ENCODE data around the gene BOD1L1. TPM values are rescaled to one million over a fixed set of nuclear protein-coding genes. Genes with fewer than 3 reads are reported as not detected.

BOD1L1 gene
- total and polyA plus RNA-seq, 2 experiments from 2014 or later = 18.2 to 43.2 TPM

DNA sequence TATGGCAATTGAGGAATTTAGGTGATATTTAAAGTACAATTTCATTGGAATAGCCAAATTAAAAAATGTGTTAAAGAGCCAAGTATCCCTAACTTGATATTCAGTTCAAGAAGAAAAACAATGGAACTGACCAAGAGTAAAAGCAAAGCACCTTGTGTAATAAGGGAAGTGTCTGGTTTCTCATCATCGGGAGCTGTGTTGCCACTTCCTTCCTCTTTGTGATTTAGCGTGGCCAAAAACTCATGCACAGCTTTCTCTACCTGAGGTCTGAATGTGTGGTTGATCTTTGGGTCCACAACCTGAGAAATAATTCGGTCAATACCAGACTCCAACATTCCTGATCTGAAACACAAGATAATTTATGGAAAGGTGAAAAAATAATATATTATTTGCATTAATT, 12.4 kb downstream of the BOD1L1 start:
- no peak for DNase-seq (ENCODE audit: low spot score)
- Histone ChIP-seq H4K20me1 (replicated peaks; ENCODE audit: insufficient read depth) (peaks cover 23% of the 10 kb centered on the region), H3K27me3 (ENCODE audit: insufficient read depth) (no peaks in the 10 kb centered on the region), H3K9me2 (ENCODE audit: insufficient read depth) (no peaks in the 10 kb centered on the region), H2AFZ (no peak overlapping the region), H3K79me2 (replicated peaks; ENCODE audit: insufficient read depth) (peaks cover 2% of the 10 kb centered on the region; the same call in 1 of the 2 replicates), H3K4me2 (no peak overlapping the region), H3K27ac (ENCODE audit: low read depth) (no peak overlapping the region), H3K4me1 (ENCODE audit: insufficient read depth) (no peaks in the 10 kb centered on the region), H3K4me3 (no peak overlapping the region), H3K36me3 (ENCODE audit: insufficient read depth) (peaks cover 31% of the 10 kb centered on the region), H3F3A (replicated peaks; ENCODE audit: low read depth) (no peaks in the 10 kb centered on the region)
- Mint-ChIP-seq H3K4me1 (no peaks in the 10 kb centered on the region), H3K4me3 (no peak overlapping the region), H3K27ac (no peak overlapping the region), H3K27me3 (ENCODE audit: insufficient read depth, low read depth, poor library complexity) (no peaks in the 10 kb centered on the region), H3K9me3 (no peaks in the 10 kb centered on the region), H3K36me3 (ENCODE audit: low read depth) (peaks cover 36% of the 10 kb centered on the region)
- TF ChIP-seq, protein P1, sequence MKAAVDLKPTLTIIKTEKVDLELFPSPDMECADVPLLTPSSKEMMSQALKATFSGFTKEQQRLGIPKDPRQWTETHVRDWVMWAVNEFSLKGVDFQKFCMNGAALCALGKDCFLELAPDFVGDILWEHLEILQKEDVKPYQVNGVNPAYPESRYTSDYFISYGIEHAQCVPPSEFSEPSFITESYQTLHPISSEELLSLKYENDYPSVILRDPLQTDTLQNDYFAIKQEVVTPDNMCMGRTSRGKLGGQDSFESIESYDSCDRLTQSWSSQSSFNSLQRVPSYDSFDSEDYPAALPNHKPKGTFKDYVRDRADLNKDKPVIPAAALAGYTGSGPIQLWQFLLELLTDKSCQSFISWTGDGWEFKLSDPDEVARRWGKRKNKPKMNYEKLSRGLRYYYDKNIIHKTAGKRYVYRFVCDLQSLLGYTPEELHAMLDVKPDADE (IDR thresholded peaks at IDR 0.05) = no peak
- no peak for TF ChIP-seq JUNB (IDR thresholded peaks at IDR 0.05; ENCODE audit: unreplicated experiment)
- no peak for TF ChIP-seq NANOG (IDR thresholded peaks at IDR 0.05; ENCODE audit: borderline replicate concordance)
- TF ChIP-seq, protein P2, sequence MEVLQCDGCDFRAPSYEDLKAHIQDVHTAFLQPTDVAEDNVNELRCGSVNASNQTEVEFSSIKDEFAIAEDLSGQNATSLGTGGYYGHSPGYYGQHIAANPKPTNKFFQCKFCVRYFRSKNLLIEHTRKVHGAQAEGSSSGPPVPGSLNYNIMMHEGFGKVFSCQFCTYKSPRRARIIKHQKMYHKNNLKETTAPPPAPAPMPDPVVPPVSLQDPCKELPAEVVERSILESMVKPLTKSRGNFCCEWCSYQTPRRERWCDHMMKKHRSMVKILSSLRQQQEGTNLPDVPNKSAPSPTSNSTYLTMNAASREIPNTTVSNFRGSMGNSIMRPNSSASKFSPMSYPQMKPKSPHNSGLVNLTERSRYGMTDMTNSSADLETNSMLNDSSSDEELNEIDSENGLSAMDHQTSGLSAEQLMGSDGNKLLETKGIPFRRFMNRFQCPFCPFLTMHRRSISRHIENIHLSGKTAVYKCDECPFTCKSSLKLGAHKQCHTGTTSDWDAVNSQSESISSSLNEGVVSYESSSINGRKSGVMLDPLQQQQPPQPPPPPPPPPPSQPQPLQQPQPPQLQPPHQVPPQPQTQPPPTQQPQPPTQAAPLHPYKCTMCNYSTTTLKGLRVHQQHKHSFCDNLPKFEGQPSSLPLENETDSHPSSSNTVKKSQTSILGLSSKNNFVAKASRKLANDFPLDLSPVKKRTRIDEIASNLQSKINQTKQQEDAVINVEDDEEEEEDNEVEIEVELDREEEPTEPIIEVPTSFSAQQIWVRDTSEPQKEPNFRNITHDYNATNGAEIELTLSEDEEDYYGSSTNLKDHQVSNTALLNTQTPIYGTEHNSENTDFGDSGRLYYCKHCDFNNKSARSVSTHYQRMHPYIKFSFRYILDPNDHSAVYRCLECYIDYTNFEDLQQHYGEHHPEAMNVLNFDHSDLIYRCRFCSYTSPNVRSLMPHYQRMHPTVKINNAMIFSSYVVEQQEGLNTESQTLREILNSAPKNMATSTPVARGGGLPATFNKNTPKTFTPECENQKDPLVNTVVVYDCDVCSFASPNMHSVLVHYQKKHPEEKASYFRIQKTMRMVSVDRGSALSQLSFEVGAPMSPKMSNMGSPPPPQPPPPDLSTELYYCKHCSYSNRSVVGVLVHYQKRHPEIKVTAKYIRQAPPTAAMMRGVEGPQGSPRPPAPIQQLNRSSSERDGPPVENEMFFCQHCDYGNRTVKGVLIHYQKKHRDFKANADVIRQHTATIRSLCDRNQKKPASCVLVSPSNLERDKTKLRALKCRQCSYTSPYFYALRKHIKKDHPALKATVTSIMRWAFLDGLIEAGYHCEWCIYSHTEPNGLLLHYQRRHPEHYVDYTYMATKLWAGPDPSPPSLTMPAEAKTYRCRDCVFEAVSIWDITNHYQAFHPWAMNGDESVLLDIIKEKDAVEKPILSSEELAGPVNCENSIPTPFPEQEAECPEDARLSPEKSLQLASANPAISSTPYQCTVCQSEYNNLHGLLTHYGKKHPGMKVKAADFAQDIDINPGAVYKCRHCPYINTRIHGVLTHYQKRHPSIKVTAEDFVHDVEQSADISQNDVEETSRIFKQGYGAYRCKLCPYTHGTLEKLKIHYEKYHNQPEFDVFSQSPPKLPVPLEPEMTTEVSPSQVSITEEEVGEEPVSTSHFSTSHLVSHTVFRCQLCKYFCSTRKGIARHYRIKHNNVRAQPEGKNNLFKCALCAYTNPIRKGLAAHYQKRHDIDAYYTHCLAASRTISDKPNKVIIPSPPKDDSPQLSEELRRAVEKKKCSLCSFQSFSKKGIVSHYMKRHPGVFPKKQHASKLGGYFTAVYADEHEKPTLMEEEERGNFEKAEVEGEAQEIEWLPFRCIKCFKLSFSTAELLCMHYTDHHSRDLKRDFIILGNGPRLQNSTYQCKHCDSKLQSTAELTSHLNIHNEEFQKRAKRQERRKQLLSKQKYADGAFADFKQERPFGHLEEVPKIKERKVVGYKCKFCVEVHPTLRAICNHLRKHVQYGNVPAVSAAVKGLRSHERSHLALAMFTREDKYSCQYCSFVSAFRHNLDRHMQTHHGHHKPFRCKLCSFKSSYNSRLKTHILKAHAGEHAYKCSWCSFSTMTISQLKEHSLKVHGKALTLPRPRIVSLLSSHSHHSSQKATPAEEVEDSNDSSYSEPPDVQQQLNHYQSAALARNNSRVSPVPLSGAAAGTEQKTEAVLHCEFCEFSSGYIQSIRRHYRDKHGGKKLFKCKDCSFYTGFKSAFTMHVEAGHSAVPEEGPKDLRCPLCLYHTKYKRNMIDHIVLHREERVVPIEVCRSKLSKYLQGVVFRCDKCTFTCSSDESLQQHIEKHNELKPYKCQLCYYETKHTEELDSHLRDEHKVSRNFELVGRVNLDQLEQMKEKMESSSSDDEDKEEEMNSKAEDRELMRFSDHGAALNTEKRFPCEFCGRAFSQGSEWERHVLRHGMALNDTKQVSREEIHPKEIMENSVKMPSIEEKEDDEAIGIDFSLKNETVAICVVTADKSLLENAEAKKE (CRISPR knock-in tag; IDR thresholded peaks at IDR 0.05) = no peak
- TF ChIP-seq CREB1 (CRISPR knock-in tag; IDR thresholded peaks at IDR 0.05; ENCODE audit: low read depth) = no peak
- ATAC-seq = no peak

DNA sequence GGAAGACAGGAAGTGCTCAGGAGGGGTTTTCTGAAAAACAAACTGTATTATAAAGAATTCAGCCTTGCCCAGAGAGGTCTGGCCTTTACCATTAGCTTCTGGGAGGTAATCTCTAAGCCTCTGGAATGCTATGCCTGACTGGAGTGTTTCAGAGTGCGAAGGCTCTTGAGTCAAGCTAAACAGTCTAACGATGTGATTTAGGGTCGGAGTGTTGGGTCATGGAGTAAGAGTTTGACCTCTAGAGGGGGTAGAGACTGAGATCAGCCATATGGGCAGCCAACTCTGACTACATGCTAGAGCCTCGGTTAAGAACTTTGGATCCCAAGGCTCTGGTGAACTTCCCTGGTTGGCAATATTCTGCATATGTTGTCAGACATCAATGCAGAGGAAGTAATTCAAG, 15.0 kb downstream of the BOD1L1 start:
- no peak overlapping the region for H2AFZ ChIP-seq
- no peaks in the 10 kb centered on the region for H3K4me1 ChIP-seq (ENCODE audit: insufficient read depth)
- no peaks in the 10 kb centered on the region for H3K9me2 ChIP-seq (ENCODE audit: insufficient read depth)
- TF ChIP-seq ZNF331 (CRISPR knock-in tag; IDR thresholded peaks at IDR 0.05; ENCODE audit: low read depth) = no peak
- TF ChIP-seq, protein P3, sequence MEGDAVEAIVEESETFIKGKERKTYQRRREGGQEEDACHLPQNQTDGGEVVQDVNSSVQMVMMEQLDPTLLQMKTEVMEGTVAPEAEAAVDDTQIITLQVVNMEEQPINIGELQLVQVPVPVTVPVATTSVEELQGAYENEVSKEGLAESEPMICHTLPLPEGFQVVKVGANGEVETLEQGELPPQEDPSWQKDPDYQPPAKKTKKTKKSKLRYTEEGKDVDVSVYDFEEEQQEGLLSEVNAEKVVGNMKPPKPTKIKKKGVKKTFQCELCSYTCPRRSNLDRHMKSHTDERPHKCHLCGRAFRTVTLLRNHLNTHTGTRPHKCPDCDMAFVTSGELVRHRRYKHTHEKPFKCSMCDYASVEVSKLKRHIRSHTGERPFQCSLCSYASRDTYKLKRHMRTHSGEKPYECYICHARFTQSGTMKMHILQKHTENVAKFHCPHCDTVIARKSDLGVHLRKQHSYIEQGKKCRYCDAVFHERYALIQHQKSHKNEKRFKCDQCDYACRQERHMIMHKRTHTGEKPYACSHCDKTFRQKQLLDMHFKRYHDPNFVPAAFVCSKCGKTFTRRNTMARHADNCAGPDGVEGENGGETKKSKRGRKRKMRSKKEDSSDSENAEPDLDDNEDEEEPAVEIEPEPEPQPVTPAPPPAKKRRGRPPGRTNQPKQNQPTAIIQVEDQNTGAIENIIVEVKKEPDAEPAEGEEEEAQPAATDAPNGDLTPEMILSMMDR (conservative IDR thresholded peaks at IDR 0.05; ENCODE audit: low read depth in 2 of 2) = peak; percentile 22 to 37; a peak in 3 of 4 replicates
- peak; percentile 36 for DNase-seq (ENCODE audit: low spot score)
- Mint-ChIP-seq H3K36me3 (ENCODE audit: low read depth) (peaks cover 42% of the 10 kb centered on the region), H3K27ac (no peak overlapping the region), H3K4me3 (no peak overlapping the region), H3K9me3 (no peaks in the 10 kb centered on the region), H3K27me3 (ENCODE audit: insufficient read depth, low read depth, poor library complexity) (no peaks in the 10 kb centered on the region), H3K4me1 (no peaks in the 10 kb centered on the region)
- no peak overlapping the region for H3K4me2 ChIP-seq
- peaks cover 11% of the 10 kb centered on the region for H4K20me1 ChIP-seq (replicated peaks; ENCODE audit: insufficient read depth)
- H3K27me3 ChIP-seq (ENCODE audit: insufficient read depth) = no peaks in the 10 kb centered on the region
- no peak overlapping the region for H3K4me3 ChIP-seq
- H3F3A ChIP-seq (replicated peaks; ENCODE audit: low read depth) = no peaks in the 10 kb centered on the region
- ATAC-seq = peak; percentile 42; the same call in 2 of the 3 replicates
- no peak overlapping the region for H3K27ac ChIP-seq (ENCODE audit: low read depth)
- peaks cover 23% of the 10 kb centered on the region; the same call in 1 of the 2 replicates for H3K36me3 ChIP-seq (ENCODE audit: insufficient read depth)
- no peaks in the 10 kb centered on the region for H3K79me2 ChIP-seq (replicated peaks; ENCODE audit: insufficient read depth)
